Right ventricle myocardium inferior (tissue), 1 donor: ENCODE data around the gene PES1. TPM values are rescaled to one million over a fixed set of nuclear protein-coding genes. Genes with fewer than 3 reads are reported as not detected.
"Not testable (repeated sequence)": the region's sequence is repeated elsewhere in the genome, so short reads cannot be mapped to it uniquely, and the experiment has no call there.

Source experiments
- ATAC-seq: fragments of 200-7000 bp; cut with Tn5 transposase; one replicate; pipeline ENCODE4 v1.9.1; 2020; ENCODE audit warnings: mild to moderate bottlenecking, moderate library complexity
- DNase-seq: peaks from one replicate; pipeline ENCODE4 v3.0.0; 2021; ENCODE audit errors: missing footprints
- intact Hi-C: fragments of 100-400 bp; cut with DNase I; formaldehyde crosslinking; loops from one replicate; pipeline ENCODE4 v1.11.0; 2022
- long read RNA-seq: library from polyadenylated mRNA; unstranded; transcript quantifications from one replicate; pipeline ENCODE4 v2.0.0, GENCODE V29; 2021
- total RNA-seq: library from RNA; stranded (reverse); fragmentation: NEBNext Ultra II Directional; extraction: Animal tissue kit (Norgen Biotek cat#: 25700); gene quantifications from one replicate; pipeline ENCODE4 v1.2.1, GENCODE V29; 2021
- donor health status: DM: no; HTN: yes; CAD: no; lungs with severe emphysema.

The PES1 gene
- total RNA-seq: 22.4 TPM
- long read RNA-seq, transcript PES1-202 (15 exons, 2,295 nt): major isoform, 12 of 19 reads
- long read RNA-seq, partial matches to known transcripts: 4 of 19 reads
- long read RNA-seq, other reads (novel, unspliced or antisense): 2 of 19 reads

DNA sequence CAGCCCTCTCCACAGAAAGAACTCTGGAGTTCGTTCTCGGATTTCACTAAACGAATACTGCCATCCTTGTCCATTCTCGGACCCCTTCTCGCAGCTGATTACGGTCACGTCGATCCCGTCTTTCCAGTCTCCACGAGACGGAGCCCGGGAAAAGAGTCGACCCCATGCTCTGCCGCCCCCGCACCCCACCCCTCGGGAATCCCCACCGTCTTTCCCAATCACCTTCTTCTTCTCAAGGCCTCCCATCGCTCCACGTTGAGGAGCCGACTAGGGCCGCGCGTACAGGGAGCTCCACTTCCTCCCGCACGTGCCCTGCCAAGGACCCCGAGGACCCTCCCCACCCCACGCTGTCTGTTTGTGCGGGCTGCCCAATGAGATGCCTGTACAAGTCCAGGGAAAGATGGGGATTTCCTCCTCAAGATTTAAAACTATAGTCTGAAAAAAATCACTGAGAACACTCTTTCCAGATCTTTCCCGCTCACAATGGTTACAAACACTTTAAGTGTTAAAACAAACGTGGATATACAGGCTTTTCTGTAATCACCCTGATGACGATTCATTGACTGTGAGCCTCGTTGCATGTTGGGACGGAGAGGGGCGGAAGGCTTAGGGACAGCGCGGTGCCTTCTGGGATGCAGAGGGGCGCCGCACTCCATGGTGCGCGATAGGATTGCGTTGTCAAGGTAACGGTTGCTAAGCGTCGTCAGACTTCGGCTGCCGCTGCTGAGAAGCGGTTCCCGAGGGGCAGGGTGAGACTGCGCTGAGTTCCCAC lies at the start of gene PES1:
Gene PES1, minus strand, starts transcription at position 323 of the 772 bp plus-strand sequence. Its CDS starts 77 bp downstream, at position 246.
- intact Hi-C loops: loop anchor here (2.0 kb wide), 1 partner anchor 43 kb away; the partner anchor contains the start of gene SLC35E4
- DNase-seq (peak; percentile 96), ATAC-seq (peak; percentile 100)

DNA sequence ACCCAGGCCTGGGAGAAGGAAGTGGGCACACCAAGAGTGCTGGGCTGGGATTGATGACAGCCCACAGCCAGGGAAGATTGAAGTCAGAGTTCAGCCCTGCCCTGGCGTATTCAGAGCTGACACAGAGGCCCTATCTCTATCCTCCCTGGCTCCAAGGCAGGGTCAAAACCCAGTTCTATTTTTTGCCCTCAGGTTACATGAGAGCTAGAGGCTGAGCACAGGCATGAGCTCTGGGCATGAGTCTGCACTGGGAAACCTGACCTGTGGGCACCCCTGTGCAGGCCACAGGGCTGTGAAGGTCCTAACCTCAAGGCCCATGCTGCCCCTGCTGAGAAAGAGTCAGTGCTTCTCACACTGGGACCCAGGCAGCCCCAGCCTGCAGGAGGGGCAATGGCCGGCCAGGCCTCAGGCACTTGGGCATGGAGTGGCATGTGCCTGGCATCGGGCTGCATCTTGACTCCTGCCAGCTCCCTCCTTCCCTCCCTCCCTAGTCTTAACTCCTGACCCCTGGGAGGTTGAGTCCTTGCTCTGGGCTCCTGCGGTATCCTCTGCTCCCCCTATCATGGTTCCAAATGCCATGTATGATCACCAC lies 49.2 kb upstream of the PES1 start:
- no peak for DNase-seq
- ATAC-seq: peak; percentile 42
- intact Hi-C loops: no loop called here

GRCh38 chr22:30640361-30640760 lies 48.7 kb upstream of the PES1 start:
- ATAC-seq (no peak), DNase-seq (no peak)
- intact Hi-C loops: no loop called here

DNA sequence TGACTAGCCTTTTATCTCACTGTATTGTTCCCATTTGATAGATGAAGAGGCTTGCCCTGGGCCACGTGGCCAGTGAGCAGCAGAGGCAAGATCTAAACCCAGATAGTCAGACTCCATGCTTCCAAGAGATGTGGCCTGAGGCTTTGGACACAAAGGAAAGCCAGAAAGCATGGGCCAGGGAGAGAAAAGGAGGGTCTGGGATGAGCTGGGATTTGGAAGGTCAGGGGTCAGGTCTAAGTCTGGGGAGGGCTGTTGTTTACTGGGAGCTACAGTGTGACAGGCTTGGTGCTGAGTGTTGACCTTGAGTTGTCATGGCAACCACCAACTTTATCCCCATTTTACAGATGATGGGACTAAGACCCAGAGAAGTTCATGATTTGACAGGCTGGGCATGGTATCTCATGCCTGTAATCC lies 46.0 kb upstream of the PES1 start:
- intact Hi-C loops: no loop called here
- ATAC-seq: no peak
- no peak for DNase-seq

- intact Hi-C loops: no loop called here
- ATAC-seq (no peak), DNase-seq (peak; percentile 73)
Observed at GRCh38 chr22:30636226-30637077, 44.7 kb upstream of the PES1 start.

GRCh38 chr22:30635273-30636225 lies 43.8 kb upstream of the PES1 start, which contains the start of gene SLC35E4:
TSS of gene SLC35E4 (plus strand) at chr22:30635781. CDS start at chr22:30636451, 670 bp downstream.
- intact Hi-C loops: loop anchor here (1.0 to 2.0 kb wide), 3 partner anchors 29 to 43 kb away; partner anchors contain the start of genes DUSP18 and TCN2
- DNase-seq (peak; percentile 97), ATAC-seq (peak; percentile 97)

DNA sequence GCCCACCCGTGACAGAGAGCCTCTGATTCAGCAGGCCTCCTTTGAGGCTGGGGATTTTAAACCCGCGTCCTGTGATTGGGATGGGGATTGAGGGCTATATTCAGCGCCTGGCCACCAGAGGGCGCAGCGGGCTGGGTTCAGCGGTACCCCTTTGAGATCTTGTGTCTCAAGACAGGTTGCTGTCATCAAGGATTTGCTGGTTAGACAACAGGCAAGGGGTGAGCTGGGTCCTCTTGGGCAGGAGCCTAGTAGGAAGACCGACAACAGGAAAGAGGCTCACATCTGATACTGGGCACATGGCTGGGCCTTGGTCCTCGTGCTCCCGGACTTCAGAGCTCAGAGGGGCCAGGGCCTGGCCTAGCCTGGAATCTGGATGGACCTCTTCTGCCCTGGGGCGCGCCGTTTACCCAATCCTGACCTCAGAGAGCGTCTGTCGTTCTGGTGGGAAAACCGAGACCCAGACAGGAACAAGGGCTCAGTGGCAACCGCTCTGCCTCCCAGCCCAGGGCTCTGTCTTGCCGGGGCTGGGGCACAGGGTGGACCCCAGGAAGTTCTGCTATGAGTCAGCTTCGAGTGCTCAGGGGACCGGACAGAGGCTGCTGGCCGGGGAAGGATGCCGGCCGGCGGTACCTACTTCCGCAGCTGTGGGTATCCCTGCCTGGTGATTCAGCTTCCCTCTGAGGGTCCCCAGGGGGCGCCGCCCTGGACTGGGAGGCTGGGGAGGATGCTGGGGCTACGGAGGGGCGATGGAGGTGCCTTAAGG lies 42.9 kb upstream of the PES1 start:
- DNase-seq (peak; percentile 93), ATAC-seq (peak; percentile 70)
- intact Hi-C loops: loop anchor here (1.0 to 5.0 kb wide), 5 partner anchors 28 to 288 kb away; partner anchors contain the start of genes DUSP18 and TCN2

GRCh38 chr22:30631469-30631868 lies 39.8 kb upstream of the PES1 start:
- not testable (repeated sequence) for DNase-seq, ATAC-seq
- intact Hi-C loops: loop anchor here (5.0 kb wide), 1 partner anchor 291 kb away; no protein-coding TSS in a partner anchor

GRCh38 chr22:30628491-30628890 lies 36.8 kb upstream of the PES1 start:
- intact Hi-C loops: no loop called here
- ATAC-seq: peak; percentile 84
- peak; percentile 37 for DNase-seq

DNA sequence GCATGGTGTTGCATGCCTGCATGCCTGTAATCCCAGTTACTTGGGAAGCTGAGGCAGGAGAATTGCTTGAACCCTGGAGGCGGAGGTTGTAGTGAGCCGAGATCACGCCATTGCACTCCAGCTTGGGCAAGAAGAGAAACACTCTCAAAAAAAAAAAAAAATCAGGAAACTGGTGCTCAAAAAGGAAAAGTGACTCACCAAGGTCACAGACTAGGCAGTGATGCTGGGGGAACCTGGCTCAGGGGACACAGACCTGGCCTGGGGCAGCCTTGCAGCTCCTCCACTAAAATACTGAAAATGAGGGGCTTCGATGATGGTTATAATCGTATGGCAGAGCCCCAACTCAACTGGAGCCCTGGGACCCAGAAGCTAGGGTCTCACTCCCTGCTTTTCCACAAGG lies 35.8 kb upstream of the PES1 start:
- no peak for DNase-seq
- intact Hi-C loops: no loop called here
- ATAC-seq: no peak

GRCh38 chr22:30626413-30626812 lies 34.7 kb upstream of the PES1 start:
- intact Hi-C loops: no loop called here
- ATAC-seq (no peak), DNase-seq (peak; percentile 15)

GRCh38 chr22:30619909-30620308 lies 28.2 kb upstream of the PES1 start:
- DNase-seq, ATAC-seq, intact Hi-C loops: not testable (repeated sequence)

DNA sequence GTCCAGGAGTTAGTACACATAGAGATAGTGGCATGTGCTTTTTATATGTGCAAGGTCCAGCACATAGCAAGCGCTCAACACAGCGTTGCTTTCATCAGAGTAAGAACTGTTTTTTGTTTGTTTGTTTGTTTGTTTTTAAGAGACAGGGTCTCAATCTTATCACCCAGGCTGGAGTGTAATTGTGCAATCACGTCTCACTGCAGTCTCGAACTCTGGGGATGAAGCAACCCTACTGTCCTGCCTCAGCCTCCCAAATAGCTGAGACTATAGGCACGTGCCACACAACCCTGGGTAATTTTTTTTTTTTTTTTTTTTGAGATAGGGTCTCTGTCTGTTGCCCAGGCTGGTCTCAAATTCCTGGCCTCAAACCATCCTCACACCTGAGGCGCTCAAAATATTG lies 26.1 kb upstream of the PES1 start:
- no peak for ATAC-seq
- DNase-seq: no peak
- intact Hi-C loops: no loop called here

- intact Hi-C loops: no loop called here
- ATAC-seq: no peak
- no peak for DNase-seq
Observed at GRCh38 chr22:30615543-30615954, 23.8 kb upstream of the PES1 start.

- intact Hi-C loops: no loop called here
- DNase-seq (no peak), ATAC-seq (no peak)
Observed at GRCh38 chr22:30614879-30615278, 23.2 kb upstream of the PES1 start.

- DNase-seq (no peak), ATAC-seq (no peak)
- intact Hi-C loops: no loop called here
Observed at GRCh38 chr22:30614268-30614667, 22.6 kb upstream of the PES1 start.

- ATAC-seq: no peak
- intact Hi-C loops: no loop called here
Observed at GRCh38 chr22:30612789-30613188, 21.1 kb upstream of the PES1 start.

More at GRCh38 chr22:30612789-30613188, 21.1 kb upstream of the PES1 start:
- no peak for DNase-seq
